ENCODE data around the gene ZSCAN32.

ZSCAN32 gene

GRCh38 chr16:3369073-3369472 lies 31.7 kb downstream of the ZSCAN32 start:
- TF ChIP-seq TAF1 (IDR thresholded peaks at IDR 0.05; ENCODE audit: borderline replicate concordance, insufficient read depth, low read length), result no peak

DNA sequence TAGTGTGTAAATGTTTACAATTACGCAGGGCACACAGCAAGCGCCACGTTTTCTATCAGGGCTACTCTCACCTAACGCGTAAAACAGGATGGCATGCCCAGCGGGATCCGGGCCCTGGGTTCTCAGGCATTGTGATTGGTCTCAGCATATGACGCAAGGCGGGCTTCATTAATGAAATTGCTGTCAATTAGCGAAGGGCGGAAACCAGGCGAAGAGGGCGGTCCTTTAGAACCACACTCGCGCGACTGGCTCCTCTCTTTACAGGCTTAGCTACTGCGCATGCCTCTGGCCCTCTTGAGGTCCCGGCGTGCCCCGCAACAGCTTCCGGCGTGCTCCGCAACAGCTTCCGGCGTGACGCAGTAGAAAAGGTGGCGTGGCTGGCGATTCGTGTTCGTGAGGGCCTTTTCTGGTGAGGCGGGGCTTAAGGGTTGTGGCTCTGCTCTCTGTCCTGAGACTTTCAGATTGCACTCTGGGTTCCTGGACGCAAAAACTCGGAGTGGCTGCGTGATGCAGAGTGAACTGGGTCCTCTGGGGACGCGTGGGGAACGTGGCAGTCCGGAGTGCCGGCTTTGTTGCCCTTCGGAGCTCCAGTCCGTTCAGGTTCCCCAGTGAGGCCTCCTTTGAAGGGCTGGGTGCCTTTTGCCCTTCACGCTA lies 35.9 kb downstream of the ZSCAN32 start:
- TF ChIP-seq SIN3A (IDR thresholded peaks at IDR 0.05; ENCODE audit: borderline replicate concordance, insufficient read depth, low read length) (peak; percentile 17; the same call in 1 of the 2 replicates), REST (IDR thresholded peaks at IDR 0.05; ENCODE audit: insufficient read depth in 1 of 2, low read depth in 2 of 2, low read length in 2 of 2) (no peak), FOXP2 (optimal IDR thresholded peaks at IDR 0.05; ENCODE audit: borderline replicate concordance, extremely low read depth, extremely low read length, insufficient read depth) (no peak), TAF1 (IDR thresholded peaks at IDR 0.05; ENCODE audit: borderline replicate concordance, insufficient read depth, low read length) (peak; percentile 53; the same call in 1 of the 2 replicates), POLR2AphosphoS5 (IDR thresholded peaks at IDR 0.05; ENCODE audit: low read depth, low read length) (peak; percentile 72)

DNA sequence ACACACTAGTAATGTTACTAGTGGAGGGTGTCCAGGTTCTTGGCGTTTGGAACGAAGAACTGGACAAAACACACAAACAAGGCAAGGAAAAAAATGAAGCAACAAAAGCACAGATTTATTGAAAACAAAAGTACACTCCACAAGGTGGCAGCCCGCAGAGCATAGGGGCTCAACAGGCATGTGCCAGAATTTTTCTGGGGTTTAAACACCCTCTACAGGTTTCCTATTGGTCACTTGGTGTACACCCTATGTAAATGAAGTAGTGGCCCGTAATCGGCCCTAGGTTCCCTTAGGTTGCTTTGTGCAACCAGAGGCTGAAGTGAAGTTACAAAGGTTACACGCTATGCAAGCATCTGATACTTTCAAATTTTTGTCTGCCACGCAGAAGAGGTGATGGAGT lies 37.0 kb downstream of the ZSCAN32 start:
- TF ChIP-seq FOXP2 (optimal IDR thresholded peaks at IDR 0.05; ENCODE audit: borderline replicate concordance, extremely low read depth, extremely low read length, insufficient read depth) (no peak), POLR2AphosphoS5 (IDR thresholded peaks at IDR 0.05; ENCODE audit: low read depth, low read length) (no peak), REST (IDR thresholded peaks at IDR 0.05; ENCODE audit: insufficient read depth in 1 of 2, low read depth in 2 of 2, low read length in 2 of 2) (no peak), SIN3A (IDR thresholded peaks at IDR 0.05; ENCODE audit: borderline replicate concordance, insufficient read depth, low read length) (no peak), TAF1 (IDR thresholded peaks at IDR 0.05; ENCODE audit: borderline replicate concordance, insufficient read depth, low read length) (no peak)

DNA sequence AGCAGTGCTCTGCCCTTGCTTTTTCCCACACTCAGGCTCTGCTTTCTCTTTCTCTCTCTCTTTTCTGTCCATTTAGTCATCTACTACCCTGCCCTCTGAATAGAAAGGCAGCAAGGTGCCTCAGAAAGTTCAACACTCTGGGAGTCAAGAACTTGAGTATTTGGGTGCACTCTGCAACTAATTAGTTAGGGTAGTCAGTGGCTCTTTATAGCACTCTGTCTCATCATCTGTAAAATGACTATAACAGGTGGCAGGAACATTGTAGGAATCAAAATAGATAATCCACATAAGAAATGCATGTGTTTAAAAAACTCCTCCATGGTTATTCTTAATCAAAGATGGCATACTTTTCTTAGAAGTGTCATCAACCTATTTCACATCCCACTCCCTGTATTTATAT lies 37.9 kb downstream of the ZSCAN32 start:
- TF ChIP-seq POLR2AphosphoS5 (IDR thresholded peaks at IDR 0.05; ENCODE audit: low read depth, low read length), result no peak
- no peak for TF ChIP-seq REST (IDR thresholded peaks at IDR 0.05; ENCODE audit: insufficient read depth in 1 of 2, low read depth in 2 of 2, low read length in 2 of 2)
- no peak for TF ChIP-seq TAF1 (IDR thresholded peaks at IDR 0.05; ENCODE audit: borderline replicate concordance, insufficient read depth, low read length)
- no peak for TF ChIP-seq SIN3A (IDR thresholded peaks at IDR 0.05; ENCODE audit: borderline replicate concordance, insufficient read depth, low read length)
- TF ChIP-seq FOXP2 (optimal IDR thresholded peaks at IDR 0.05; ENCODE audit: borderline replicate concordance, extremely low read depth, extremely low read length, insufficient read depth), result no peak

DNA sequence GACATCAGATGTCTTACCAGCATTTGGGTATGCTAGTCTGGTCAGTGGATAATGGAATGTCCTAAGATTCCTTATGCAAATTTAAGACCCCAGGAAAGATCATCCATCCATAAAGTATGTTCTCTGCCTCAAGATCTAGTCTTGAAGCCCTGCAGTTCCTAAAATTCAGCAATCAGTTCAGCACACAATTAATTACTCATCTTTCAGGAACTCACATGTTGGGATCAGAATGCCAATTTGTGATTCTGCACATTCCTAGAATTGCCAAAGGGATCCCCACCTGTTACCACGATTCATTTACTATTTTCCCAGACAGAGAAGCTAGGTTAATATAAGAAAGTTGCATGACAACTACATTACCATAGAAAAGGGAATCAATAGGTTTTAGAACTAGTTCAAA lies 41.9 kb downstream of the ZSCAN32 start:
- TF ChIP-seq TAF1 (IDR thresholded peaks at IDR 0.05; ENCODE audit: borderline replicate concordance, insufficient read depth, low read length) (no peak), SIN3A (IDR thresholded peaks at IDR 0.05; ENCODE audit: borderline replicate concordance, insufficient read depth, low read length) (no peak), FOXP2 (optimal IDR thresholded peaks at IDR 0.05; ENCODE audit: borderline replicate concordance, extremely low read depth, extremely low read length, insufficient read depth) (no peak), POLR2AphosphoS5 (IDR thresholded peaks at IDR 0.05; ENCODE audit: low read depth, low read length) (no peak), REST (IDR thresholded peaks at IDR 0.05; ENCODE audit: insufficient read depth in 1 of 2, low read depth in 2 of 2, low read length in 2 of 2) (no peak)

Measured in PFSK-1 (cell line).